Mammary microvascular endothelial cell (primary cell): ENCODE data around the gene BARD1. TPM values are rescaled to one million over a fixed set of nuclear protein-coding genes. Genes with fewer than 3 reads are reported as not detected.

Experiments used
- total RNA-seq: library from RNA; depleted of rRNA; stranded (reverse); fragments of >200 nt; gene quantifications from 2 replicates; pipeline ENCODE4 v1.2.3, GENCODE V29; 2015

The BARD1 gene
- 6.5 and 8.9 TPM in 2 replicates for total RNA-seq

GRCh38 chr2:214808981-214809750, at the start of gene BARD1:
Gene BARD1, minus strand, starts transcription at chr2:214809683. Its CDS starts 114 bp downstream, at chr2:214809569.

